Ascending aorta (tissue), 2 donors: ENCODE data around the gene LAT. TPM values are rescaled to one million over a fixed set of nuclear protein-coding genes. Genes with fewer than 3 reads are reported as not detected.

Experiments
- DNase-seq, 2 donors: peaks; one replicate each; pipeline ENCODE4 v3.0.0-alpha.2; 2019; ENCODE audit warnings: low spot score in 2 of 2
- H3K27ac ChIP-seq, 2 donors: fragments of 200-600 bp; sonication (generic); one replicate each; pipeline ENCODE4 v1.5.1; 2016 to 2017; ENCODE audit warnings: mild to moderate bottlenecking in 1 of 2
- H3K27me3 ChIP-seq: fragments of 200-600 bp; sonication (generic); one replicate; pipeline ENCODE4 v1.5.1; 2017
- H3K36me3 ChIP-seq, 2 donors: fragments of 200-600 bp; sonication (generic); one replicate each; pipeline ENCODE4 v1.5.1; 2016
- H3K4me1 ChIP-seq, 2 donors: fragments of 200-600 bp; sonication (generic); one replicate each; pipeline ENCODE4 v1.5.1; 2016 to 2017; ENCODE audit warnings: mild to moderate bottlenecking in 1 of 2
- H3K4me3 ChIP-seq, 2 donors: fragments of 200-600 bp; sonication (generic); one replicate each; pipeline ENCODE4 v1.5.1; 2016 to 2017; ENCODE audit warnings: mild to moderate bottlenecking in 1 of 2
- H3K9me3 ChIP-seq, 2 donors: fragments of 200-600 bp; sonication (generic); one replicate each; pipeline ENCODE4 v1.5.1; 2016
- intact Hi-C: fragments of 100-400 bp; cut with DNase I; formaldehyde crosslinking; loops from one replicate; pipeline ENCODE4 v1.15.1; 2023
- total RNA-seq: library from RNA; depleted of rRNA; stranded (reverse); fragments of >200 nt; gene quantifications from one replicate; pipeline ENCODE4 v1.1.0, GENCODE V29; 2016
- TF ChIP-seq, protein P1 (sequence below), 3 experiments: fragments of 200-600 bp in 2 of 3; fragments of 450-650 bp in 1 of 3; sonication (generic) in 2 of 3; IDR thresholded peaks; one replicate each; pipeline ENCODE4 v1.5.1; 2016 to 2019; ENCODE audit warnings: antibody characterized with exemption in 3 of 3, mild to moderate bottlenecking in 1 of 3, moderate library complexity in 1 of 3

LAT gene
- total RNA-seq, 1 donor from 2014 or later, result 53.4 TPM

DNA sequence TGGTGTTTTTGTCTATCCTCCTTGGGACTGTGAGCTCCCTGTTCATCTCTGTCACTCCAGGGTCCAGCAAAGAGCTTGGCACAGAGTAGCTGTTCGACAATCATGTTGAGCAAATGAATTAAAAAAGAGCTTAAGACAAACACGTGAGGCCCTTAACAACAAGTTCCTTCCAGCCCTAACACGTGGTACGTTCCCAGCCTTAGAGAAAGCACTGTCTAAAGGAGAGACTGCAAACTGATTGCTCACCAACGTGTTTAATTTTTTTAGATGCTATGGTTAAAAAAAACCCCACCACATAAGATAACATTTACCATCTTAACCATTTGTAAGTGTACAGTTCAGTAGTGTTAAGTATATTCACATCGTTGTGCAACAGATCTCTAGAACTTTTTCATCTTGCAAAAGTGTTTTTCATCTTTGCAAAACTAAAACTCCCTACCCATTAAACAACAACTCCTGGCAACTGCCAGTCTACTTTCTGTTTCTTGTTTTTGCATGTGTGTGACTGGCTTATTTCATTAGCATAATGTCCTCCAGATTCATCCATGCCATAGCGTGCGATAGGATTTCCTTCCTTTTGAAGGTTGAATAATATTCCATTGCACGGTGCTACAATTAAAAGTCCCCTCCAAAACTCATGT is 28.2 kb downstream of the LAT start:
- TF ChIP-seq, protein P1, sequence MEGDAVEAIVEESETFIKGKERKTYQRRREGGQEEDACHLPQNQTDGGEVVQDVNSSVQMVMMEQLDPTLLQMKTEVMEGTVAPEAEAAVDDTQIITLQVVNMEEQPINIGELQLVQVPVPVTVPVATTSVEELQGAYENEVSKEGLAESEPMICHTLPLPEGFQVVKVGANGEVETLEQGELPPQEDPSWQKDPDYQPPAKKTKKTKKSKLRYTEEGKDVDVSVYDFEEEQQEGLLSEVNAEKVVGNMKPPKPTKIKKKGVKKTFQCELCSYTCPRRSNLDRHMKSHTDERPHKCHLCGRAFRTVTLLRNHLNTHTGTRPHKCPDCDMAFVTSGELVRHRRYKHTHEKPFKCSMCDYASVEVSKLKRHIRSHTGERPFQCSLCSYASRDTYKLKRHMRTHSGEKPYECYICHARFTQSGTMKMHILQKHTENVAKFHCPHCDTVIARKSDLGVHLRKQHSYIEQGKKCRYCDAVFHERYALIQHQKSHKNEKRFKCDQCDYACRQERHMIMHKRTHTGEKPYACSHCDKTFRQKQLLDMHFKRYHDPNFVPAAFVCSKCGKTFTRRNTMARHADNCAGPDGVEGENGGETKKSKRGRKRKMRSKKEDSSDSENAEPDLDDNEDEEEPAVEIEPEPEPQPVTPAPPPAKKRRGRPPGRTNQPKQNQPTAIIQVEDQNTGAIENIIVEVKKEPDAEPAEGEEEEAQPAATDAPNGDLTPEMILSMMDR (IDR thresholded peaks at IDR 0.05), result no peak
- no peak overlapping the region for H3K27ac ChIP-seq
- H3K27me3 ChIP-seq, result no peaks in the 10 kb centered on the region
- H3K4me1 ChIP-seq, result no peaks in the 10 kb centered on the region
- DNase-seq, result no peak
- no peaks in the 10 kb centered on the region for H3K9me3 ChIP-seq
- intact Hi-C loops, result no loop called here
- no peak overlapping the region for H3K4me3 ChIP-seq
- H3K36me3 ChIP-seq, result no peaks in the 10 kb centered on the region

DNA sequence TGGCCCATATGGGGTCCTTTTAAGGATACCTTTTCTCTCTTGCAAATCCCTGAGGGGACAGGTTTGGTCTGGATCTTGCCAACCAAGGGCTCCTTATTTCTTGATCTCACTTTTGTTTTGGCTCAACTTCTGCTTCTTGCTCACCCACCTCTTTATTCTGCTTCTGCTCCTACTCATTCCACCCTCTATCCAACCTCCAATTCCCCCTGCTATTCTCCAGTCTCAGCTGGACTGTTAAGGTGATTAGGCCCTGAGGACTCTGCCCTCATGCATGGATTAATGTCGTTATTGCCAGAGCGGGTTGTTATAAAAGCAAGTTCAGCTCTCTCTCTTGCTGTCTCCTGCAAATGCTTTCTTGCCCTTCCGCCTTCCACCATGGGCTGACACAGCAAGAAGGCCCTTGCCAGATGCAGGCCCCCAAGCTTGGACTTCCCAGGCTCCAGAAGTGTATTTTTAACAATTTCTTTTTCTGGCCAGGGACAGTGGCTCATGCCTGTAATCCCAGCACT is 29.8 kb downstream of the LAT start:
- intact Hi-C loops, result no loop called here
- Histone ChIP-seq H3K9me3 (no peaks in the 10 kb centered on the region), H3K27me3 (no peaks in the 10 kb centered on the region), H3K36me3 (no peaks in the 10 kb centered on the region), H3K4me1 (no peaks in the 10 kb centered on the region), H3K27ac (no peak overlapping the region), H3K4me3 (no peak overlapping the region)
- TF ChIP-seq, protein P1 (IDR thresholded peaks at IDR 0.05), result no peak
- no peak for DNase-seq

DNA sequence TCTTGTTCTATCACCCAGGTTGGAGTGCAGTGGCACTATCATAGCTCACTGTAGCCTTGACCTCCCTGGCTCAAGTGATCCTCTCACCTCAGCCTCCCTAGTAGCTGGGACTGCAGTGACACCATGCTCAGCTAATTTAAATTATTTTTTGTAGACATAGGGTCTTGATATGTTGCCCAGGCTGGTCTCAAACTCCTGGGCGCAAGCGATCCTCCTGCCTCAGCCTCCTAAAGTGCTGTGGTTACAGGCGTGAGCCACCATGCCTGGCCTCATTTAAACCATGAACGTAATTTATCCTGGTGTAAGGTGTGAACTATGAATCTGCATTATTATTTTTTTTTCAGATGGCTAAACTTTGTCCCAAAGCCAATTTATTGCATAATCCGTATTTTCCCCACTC is 37.3 kb downstream of the LAT start:
- Histone ChIP-seq H3K27ac (no peak overlapping the region), H3K9me3 (no peaks in the 10 kb centered on the region), H3K4me1 (no peaks in the 10 kb centered on the region), H3K36me3 (no peaks in the 10 kb centered on the region), H3K27me3 (no peaks in the 10 kb centered on the region), H3K4me3 (no peak overlapping the region)
- intact Hi-C loops, result no loop called here
- TF ChIP-seq, protein P1 (IDR thresholded peaks at IDR 0.05), result no peak
- no peak for DNase-seq

DNA sequence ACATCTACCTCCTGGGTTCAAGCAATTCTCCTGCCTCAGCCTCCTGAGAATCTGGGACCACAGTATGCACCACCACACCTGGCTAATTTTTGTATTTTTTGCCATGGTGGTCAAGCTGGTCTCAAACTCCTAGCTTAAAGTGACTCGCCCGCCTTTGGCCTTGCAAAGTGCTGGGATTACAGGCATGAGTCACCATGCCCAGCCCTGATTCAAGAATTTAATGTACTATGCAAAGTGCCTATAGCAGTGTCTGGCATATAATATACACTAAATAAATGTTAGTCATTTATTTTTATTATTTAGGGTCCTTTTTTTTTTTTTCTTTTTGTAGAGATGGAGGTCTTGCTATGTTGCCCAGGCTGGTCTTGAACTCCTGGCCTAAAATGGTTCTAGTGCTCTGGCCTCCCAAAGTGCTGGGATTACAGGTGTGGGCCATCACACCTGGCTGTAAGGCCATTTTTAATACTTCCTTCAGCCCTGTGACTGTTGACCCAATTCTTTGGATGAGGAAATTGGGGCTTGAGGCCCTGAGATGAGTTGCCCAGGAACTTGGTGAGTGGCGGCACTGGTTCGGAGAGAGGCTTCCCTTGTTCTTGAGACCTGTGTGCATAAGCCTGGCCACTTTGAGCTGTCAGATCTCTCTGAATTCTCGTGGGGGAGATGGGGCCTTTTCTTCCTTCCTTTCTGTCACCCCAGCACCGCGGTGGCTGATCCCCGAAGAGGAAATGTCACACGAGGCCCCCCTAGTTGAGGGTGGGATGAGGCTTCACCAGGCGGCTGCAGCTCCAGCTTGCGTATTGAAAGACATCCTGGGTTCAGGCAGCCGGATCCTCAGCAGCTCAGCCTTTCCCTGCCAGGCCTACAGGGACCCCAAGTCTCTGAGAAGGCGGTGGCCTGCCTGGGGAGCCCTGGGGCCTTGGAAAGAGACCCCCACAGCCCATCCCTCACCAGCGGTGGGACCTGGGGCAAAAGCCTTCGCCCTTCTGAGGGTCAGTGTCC is 38.7 kb downstream of the LAT start:
- Histone ChIP-seq H3K36me3 (no peaks in the 10 kb centered on the region), H3K27ac (no peak overlapping the region), H3K9me3 (no peaks in the 10 kb centered on the region), H3K4me1 (no peaks in the 10 kb centered on the region), H3K27me3 (no peaks in the 10 kb centered on the region), H3K4me3 (no peak overlapping the region)
- intact Hi-C loops, result no loop called here
- TF ChIP-seq, protein P1 (IDR thresholded peaks at IDR 0.05), result no peak
- DNase-seq, result no peak

DNA sequence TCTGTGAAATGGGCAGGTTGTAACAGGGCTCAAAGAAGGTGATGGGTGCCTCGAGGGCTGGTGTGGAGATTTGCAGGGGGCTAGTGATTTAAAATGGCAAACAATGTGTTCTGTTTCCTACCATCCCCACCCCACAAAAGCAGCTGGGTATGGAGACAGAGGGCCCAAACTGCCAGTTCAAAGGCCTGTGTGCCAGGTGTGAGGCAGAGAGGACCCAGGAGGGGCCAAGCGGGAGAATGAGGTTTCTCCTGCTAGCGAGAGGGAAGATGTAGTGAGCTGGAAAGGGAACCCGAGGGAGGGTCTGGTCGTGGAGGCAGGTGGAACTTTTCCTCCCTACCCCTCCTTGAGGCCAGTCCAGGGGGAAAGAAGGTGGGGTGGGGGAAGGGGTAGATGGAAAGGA is 39.4 kb downstream of the LAT start:
- intact Hi-C loops, result no loop called here
- TF ChIP-seq, protein P1 (IDR thresholded peaks at IDR 0.05), result no peak
- H3K4me1 ChIP-seq, result no peaks in the 10 kb centered on the region
- no peak overlapping the region for H3K4me3 ChIP-seq
- no peak overlapping the region for H3K27ac ChIP-seq
- no peak for DNase-seq
- H3K9me3 ChIP-seq, result no peaks in the 10 kb centered on the region
- H3K36me3 ChIP-seq, result no peaks in the 10 kb centered on the region
- no peaks in the 10 kb centered on the region for H3K27me3 ChIP-seq
